Measurements from ENCODE around the gene LY6G6F. TPM values are rescaled to one million over a fixed set of nuclear protein-coding genes. Genes with fewer than 3 reads are reported as not detected.

LY6G6F gene, protein sequence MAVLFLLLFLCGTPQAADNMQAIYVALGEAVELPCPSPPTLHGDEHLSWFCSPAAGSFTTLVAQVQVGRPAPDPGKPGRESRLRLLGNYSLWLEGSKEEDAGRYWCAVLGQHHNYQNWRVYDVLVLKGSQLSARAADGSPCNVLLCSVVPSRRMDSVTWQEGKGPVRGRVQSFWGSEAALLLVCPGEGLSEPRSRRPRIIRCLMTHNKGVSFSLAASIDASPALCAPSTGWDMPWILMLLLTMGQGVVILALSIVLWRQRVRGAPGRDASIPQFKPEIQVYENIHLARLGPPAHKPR
- not detected in 2 replicates for total RNA-seq

DNA sequence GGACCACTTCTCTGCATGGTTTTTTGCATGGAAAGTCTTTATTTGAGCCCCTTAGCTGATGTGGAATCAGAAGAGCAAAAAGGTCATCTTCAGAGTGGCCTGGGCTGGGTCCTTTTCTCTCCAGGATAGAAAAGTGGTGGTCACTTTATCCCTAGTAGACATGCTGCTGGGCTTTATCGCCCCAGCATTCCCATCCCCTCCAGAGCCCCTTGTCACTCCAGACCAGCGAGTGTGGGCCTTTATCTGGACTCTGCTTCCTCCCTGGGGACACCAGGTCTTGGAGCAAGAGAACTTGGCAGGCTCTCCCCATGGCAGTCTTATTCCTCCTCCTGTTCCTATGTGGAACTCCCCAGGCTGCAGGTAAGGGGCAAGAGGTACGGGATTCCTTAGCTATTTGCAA, at the start of gene LY6G6F:
LY6G6F (plus strand) TSS at position 268 of the 400 bp plus-strand sequence; CDS start at position 309, 41 bp downstream.

DNA sequence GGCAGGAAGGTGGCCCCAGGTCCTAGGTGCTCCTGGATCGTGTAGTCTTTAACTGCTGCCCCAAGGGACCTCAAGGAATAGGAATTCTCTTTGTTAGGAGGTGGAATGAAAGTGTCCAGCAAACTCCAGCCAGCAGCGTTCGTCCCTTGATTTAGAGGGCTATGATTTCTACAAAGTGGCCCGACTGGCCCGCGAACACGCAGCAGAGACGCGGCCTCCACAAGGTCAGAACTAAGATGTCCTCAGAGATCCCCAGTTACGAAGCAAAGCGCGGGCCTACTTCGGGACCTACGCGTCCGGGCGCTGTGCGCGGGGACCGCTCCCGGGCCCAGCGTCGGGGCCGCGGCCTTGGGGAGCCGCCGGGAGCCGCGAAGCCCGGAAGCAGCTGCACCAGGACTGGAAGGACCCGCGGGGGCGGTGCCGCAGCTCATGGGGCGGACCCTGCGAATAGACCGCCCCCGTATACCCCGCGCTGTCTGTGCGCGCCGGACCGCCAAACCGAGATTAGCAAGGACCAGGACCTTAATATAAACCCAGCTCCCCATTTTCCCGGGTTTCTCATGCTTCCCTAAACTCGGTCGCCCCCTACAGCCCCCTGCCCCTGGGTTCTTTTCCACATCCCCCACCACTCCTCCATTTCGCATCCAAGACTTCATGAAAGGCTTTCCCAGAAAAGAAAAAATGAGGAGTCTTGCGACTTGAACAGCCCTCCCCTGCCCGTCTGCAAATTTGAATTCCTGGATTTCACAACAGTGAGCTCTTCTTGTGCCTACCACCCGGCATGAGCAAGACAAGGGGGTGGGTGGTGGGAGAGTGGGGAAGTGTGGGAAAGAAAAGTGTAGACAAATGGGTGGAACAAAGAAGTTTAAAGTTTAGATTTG, 46.0 kb upstream of the LY6G6F start, which contains the start of gene C6orf47:
C6orf47 (minus strand) TSS at position 398 of the 881 bp plus-strand sequence. CDS start 831 bp downstream, outside the sequence.

DNA sequence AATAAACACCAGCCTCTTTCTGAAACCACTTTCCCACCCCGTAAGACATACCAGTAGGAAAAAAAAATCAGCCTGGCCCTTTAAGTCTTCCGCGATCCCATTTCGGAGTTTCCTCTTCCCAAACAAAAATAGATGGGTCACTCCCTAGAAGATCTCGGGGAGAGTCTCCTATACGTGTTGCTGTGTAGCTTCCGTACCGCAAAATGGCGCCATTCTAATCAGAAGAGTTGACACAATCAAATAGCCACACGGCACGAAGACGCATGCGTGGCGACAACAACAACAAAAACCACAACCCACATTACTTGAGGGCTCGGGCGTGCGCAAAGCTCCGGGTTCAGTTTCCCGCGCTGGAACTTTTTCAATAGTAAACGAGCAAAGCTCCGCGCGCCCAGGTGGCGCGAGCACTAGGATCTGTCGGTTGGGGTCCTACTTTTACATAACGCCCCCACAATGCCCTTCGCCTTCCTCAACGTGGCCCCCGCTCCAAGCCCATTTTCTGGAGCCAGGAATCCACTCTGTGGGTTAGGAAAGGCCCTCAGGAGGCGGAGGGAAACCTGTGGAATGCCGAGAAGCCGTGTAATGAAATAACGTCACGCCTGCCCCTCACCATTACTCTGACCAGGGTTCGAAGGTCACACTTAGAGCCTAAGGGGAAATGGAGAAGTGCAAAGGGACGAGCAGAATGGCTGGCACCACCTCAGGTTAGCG, 41.7 kb upstream of the LY6G6F start, which contains the start of gene GPANK1:
GPANK1 (minus strand) TSS at position 208 of the 711 bp plus-strand sequence. CDS start 519 bp downstream, outside the sequence.

DNA sequence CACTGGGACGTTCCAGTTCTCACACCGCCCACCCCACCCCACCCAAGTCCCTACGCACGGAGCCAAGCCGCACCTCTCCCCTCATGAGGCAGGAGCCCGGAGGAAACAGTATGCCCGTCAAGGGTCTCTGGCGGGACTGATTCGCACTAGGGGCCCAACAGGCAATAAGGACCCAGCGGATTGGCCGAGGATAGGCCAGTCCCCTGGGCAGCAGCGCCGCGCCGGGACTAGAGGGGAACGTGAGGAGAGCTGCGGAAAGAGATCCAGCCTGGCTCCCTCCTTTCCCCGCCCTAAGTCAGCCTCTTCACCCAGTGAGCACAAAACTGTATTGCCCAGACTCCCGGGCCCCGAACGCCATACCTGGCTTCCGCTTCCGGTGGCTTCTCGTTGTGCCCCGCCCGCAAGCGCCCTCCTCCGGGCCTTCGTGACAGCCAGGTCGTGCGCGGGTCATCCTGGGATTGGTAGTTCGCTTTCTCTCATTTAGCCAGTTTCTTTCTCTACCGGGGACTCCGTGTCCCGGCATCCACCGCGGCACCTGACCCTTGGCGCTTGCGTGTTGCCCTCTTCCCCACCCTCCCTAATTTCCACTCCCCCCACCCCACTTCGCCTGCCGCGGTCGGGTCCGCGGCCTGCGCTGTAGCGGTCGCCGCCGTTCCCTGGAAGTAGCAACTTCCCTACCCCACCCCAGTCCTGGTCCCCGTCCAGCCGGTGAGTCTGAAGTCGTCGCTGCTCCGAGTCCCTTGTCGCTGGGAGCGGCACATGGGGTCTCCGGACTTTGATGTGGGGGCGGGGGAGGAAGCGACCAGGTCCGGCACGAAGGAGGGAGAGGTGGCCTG, 40.9 kb upstream of the LY6G6F start, which contains the start of gene CSNK2B:
CSNK2B (plus strand) TSS at position 580 of the 836 bp plus-strand sequence. CDS start 752 bp downstream, outside the sequence.

DNA sequence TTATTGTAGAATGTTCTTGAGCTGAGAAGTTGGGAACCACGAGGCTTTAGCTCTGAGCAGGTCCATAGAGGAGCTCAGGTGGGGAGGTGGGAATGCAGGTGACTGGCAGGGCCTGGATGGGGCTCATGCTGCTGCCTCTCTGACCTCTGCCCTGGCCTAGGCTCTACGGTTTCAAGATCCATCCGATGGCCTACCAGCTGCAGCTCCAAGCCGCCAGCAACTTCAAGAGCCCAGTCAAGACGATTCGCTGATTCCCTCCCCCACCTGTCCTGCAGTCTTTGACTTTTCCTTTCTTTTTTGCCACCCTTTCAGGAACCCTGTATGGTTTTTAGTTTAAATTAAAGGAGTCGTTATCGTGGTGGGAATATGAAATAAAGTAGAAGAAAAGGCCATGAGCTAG, 37.0 kb upstream of the LY6G6F start, which contains the start of gene LY6G5B:
LY6G5B (plus strand) TSS at position 301 of the 400 bp plus-strand sequence. CDS start 975 bp downstream, outside the sequence.

DNA sequence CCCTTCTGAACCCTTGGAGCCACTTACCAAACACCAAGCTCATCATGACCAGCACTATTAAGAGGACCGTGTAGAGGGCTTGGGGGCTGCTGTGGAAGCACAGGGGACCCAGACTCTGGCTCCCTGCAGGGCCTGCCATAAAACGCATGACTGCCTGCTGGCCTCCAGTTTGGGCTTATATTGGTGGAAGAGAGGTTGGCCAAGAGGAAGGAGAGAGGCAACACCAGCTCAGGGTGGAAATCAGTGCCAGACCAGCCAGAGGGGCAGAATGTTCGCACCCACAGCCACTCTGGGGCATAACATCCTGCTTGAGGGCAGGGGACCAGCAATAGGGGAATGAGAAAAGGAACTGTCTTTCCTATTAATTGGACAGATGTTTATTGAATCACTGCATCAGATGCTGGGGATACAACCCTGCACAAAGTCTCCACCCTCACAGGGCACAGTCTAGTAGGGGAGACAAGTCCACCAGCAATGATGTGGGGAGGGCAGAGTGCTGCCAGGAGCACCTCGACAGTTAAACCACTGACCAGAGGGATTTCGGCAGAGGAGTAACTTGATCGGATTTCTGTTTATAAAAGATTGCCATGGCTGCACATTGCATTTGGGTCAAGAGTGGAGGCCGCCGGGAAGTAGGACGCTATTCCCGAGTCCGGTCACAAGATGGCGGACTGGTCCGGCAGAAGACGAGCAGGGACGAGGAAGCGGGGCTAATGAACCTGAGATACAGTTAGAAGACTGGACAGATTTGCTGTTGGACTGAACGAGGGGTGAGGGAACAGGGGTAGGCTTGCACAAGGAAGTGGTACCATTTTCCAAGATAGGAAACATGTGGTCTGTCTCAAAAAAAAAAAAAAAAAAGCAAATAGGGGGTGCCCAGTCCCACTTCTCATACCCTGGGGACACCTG, 26.2 kb upstream of the LY6G6F start, which contains the start of gene LY6G5C:
LY6G5C (minus strand) TSS at position 842 of the 909 bp plus-strand sequence; CDS start at position 148, 694 bp downstream.

DNA sequence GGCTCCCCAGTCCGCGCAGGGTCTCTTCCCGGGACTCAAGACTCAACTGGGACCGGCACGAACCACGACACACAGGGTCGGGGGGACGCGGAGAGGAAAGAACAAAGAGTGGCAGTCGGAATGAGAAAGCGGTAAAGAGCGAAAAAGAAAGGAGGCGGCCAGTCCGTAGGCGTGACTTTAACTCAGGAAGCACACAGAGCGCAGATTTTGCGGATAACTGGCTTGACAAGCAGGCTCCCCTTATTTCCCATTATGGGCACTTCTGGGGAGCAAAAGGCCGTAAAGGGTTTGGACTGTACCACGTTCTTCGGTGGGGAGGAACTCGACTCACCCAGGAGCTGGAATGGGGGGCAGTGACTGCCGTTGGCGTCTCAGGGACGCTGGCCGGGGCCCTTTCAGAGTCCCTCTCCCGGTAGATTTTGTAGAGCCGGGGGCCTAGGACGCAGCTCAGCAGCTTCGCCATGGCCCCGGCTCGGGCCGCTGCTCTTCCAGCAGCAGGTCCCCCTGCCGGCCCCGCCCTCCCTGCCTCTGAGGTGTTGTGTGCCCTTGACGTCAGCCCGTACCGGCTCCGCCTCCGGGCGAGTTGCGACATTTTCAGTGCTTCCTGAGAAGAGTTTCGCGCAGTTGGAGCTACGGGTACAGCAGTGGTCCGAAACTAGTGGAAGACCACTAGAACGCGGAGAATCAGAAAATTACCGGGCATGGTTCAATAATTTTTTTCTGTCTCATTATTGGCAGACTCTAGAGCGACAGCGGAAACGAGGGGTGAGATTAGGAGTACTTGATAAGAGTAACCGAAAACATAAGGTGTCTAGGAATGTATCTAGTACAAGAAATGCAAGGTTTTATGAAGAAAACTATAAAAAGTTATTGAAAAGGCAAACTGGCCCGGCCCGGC, 3.6 kb upstream of the LY6G6F start, which contains the start of gene ABHD16A:
ABHD16A (minus strand) TSS at position 506 of the 898 bp plus-strand sequence; CDS start at position 463, 43 bp downstream.

DNA sequence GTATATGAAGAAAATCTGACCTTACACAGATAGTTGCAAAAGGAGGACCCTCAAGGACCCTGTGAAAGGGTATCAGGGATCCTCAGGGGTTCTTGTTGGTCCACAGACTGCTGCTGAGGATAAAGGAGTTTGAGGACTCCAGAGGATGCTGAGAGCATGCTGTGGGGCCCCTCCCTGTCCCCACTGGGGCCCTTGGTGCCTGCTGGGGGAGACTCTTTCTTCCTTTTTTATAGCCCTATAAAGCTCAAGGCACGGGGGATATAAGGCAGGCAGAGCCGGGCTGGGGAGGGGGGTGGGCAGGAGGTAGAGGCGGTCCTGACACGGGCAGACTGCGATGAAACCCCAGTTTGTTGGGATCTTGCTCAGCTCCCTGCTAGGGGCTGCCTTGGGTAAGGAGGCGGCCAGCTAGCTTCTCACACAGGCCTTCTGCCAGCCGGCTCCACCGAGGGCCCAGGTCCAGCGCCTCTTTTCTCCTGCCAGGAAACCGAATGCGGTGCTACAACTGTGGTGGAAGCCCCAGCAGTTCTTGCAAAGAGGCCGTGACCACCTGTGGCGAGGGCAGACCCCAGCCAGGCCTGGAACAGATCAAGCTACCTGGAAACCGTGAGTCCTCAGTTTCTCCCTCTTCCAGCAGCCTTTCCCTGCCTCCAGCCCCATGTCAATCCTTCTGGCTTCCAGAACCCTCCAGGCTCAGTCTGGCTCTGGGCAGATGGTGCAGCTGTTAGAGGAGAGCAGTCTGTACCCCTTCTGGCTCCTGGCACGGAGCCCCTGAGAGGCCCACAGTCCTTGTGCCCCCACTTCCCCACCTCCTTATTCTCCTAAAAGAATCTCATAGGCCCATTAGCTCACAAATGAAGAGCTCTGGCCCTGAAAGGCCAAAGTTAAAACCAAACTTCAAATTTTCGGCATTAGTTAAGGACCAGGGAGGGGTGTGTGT, 8.6 kb downstream of the LY6G6F start, which contains the start of gene LY6G6D:
LY6G6D (plus strand) TSS at position 327 of the 937 bp plus-strand sequence; CDS start at position 335, 8 bp downstream.

DNA sequence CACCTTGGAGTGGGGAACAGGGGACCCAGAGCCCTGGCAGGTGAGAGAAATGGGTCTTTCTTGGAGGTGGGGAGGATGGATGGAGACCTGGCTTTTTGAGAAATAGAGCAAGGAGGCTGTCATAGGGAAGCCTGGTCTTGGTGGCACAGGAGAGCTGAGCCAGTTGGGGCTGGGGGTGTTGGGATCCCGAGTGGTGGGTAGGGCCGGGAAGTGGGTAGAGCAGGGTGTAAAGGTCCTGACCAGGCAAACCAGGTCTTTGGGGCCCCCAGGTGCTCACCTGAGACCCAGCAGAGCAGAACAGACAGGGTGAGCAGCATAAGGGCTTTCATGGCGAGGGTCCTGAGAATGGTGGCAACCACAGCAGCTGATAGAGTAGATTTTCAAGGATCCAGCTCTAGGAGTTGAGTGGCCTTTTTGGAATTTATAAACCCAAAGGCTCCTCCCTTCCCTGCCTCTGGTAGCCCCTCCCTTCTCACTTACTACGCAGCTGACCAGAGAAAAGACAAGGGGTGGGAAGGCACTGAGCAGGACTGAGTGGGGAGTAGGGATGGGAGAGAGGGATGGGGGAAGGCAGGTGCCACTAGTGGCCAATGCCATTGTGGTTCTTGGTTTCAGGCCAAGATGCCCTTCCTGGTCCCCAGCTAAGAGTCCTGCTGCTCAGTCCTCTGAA, 14.8 kb downstream of the LY6G6F start, which contains the start of gene LY6G6C:
LY6G6C (minus strand) TSS at position 396 of the 670 bp plus-strand sequence; CDS start at position 329, 67 bp downstream.

DNA sequence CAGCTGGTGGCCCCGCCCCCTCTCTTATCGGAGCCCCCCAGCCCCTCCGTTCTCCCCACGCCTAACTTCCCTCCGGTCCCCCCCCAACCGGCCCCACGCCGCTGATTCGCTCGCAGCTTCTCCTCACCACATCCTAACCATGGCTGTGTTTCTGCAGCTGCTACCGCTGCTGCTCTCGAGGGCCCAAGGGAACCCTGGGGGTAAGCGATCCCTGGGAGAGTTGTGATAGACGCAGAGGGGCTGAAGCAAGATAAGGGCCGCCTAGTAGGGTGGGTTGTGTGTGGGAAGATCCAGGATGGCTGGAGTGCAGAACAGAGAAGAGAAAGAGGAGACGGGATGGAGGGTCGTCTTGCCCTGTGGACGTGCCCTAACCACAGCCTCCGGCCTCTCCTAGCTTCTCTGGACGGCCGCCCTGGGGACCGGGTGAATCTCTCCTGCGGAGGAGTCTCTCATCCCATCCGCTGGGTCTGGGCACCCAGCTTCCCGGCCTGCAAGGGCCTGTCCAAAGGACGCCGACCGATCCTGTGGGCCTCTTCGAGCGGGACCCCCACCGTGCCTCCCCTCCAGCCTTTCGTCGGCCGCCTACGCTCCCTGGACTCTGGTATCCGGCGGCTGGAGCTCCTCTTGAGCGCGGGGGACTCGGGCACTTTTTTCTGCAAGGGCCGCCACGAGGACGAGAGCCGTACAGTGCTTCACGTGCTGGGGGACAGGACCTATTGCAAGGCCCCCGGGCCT, 16.7 kb downstream of the LY6G6F start, which contains the start of gene MPIG6B:
MPIG6B (plus strand) TSS at position 129 of the 735 bp plus-strand sequence; CDS start at position 140, 11 bp downstream.

DNA sequence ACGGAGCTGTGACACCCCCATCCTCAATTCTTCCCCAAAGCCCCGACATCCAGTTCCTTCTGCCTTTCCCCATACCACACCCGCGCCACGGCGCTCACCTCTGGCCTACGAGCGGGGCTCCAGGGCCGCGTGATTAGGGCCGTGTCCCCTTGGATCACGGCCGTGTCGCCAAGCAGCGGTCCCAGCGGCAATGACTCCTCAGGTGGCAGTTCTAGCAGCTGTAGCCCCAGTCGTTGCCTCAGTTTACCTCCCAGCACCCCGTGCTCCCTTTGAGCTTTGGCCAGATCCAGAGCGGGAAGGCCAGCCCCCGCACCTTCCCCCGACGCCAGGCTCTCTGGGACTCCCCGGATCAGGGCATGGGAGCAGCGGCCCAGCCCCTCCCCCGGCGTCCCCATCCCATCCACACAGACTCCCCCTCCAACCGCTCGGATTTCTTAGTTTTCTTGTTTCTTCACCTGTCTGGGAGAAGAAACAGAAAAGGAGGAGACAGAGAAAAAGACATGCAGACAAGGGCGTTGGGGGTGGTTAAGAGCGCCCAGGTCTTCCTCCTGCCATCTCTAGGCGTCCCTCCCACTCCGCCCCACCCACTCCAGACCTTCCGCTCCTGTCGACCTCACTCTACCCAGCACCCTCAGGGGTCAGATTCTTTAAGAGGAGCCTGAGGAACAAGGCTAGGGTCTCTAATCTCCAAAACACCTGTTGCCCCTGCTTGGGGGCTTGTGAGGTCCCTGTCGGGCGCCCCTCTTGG, 22.3 kb downstream of the LY6G6F start, which contains the start of gene DDAH2:
DDAH2 (minus strand) TSS at position 533 of the 748 bp plus-strand sequence; CDS start at position 395, 138 bp downstream.

DNA sequence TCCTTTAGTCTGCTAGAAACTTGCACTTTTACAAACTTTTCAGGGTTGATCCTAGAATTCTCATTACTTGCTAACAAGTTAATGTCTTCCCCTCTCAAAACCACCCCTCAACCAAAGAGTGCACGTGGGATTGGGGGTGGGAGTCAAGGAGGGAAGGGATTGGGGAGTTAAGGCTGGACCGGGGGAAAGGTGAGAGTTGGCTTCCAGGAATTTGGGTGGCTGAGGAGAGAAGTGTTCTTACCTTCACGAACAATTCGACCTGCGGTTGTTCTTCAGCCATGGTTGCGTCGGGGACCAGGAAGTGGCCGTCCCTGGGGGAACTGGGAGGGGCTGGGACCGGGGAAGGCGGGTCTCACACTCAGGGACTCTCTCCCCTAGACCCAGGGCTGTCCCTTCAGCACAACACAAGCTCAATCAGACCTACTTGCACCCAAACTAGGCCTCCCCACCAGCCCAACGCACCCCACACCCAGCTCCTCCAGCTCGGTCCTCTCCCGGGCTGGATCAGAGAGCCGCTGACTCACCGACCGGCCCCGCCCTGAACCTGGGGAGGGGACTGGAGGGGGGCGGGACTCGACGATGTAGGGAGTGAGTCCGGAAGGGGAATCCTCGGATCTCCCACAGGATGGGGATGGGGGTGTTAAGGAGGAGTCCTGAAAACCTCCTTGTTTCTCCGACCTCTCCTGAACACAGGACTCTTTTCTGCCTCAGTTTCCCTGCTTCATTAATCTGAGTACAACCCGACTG, 29.5 kb downstream of the LY6G6F start, which contains the start of gene CLIC1:
CLIC1 (minus strand) TSS at position 510 of the 747 bp plus-strand sequence; CDS start at position 280, 230 bp downstream.

DNA sequence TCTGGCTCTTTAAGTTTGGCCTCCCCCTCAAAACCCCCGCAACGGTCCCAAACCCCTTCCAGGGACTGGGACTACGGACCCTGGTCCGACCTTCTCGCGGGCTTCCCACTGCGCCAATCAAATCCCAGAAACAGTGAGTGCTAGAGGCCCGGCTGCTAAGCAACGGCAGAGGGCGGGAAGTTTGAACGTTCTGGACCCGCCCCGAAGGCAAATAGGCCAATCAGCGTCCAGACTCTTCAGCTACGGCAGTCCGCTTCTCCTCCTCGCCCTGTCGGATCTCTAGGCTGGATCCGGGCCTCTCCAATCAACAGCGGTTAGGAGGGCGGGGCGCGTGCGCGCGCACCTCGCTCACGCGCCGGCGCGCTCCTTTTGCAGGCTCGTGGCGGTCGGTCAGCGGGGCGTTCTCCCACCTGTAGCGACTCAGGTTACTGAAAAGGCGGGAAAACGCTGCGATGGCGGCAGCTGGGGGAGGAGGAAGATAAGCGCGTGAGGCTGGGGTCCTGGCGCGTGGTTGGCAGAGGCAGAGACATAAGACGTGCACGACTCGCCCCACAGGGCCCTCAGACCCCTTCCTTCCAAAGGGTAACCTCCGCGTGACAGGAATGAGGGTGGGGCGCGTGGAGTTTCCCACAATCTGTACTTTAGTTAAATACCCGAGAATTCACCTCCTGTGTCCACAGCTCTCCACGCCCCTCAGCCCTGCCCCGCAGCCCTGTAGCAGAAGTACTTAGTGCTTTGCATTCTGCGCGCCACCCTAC, 33.2 kb downstream of the LY6G6F start, which contains the start of gene MSH5:
MSH5 (plus strand) TSS at position 367 of the 758 bp plus-strand sequence. CDS start 462 bp downstream, outside the sequence.

